ENCODE results near the gene TRAM2. TPM values are rescaled to one million over a fixed set of nuclear protein-coding genes. Genes with fewer than 3 reads are reported as not detected.

TRAM2 gene
- total and polyA plus RNA-seq, 2 of the 8 experiments (the other 6 are each of a cell fraction or from before 2014, with no cell fraction given) = 9.0 to 21.4 TPM

DNA sequence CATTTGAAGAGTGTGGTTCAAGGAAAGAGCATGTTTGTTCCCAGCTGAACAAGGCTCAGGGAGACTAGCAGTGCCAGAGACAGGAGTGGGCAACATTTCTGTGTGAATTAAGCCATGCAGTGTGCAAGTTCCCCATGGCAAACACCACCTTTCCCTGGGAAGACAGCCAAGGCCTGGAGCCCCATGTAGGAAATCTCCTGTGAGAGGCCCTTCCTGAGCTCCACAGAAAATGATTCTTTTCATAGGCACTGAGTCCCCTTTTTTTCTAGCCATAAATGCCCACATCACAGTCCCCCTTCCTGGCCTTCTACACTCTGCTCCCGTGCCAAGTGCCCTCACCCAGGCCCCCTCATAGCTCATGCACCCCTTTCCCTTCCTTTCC is 11.8 kb upstream of the TRAM2 start:
- H3K4ac ChIP-seq (replicated peaks; ENCODE audit: insufficient read length, low read depth, low read length) = no peak overlapping the region
- H3K4me2 ChIP-seq (ENCODE audit: insufficient read depth in 1 of 2, low read depth in 2 of 2, low read length in 2 of 2) = no peak overlapping the region
- H4K91ac ChIP-seq (replicated peaks; ENCODE audit: insufficient read length, low read length) = peak overlapping the region; percentile 34
- TF ChIP-seq HDAC6 (IDR thresholded peaks at IDR 0.05; ENCODE audit: low read depth, low read length) (no peak), MAX (IDR thresholded peaks at IDR 0.05) (no peak), CHD1 (IDR thresholded peaks at IDR 0.05; ENCODE audit: low read depth, low read length) (no peak)
- TF ChIP-seq, protein P1, sequence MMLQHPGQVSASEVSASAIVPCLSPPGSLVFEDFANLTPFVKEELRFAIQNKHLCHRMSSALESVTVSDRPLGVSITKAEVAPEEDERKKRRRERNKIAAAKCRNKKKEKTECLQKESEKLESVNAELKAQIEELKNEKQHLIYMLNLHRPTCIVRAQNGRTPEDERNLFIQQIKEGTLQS (IDR thresholded peaks at IDR 0.05; ENCODE audit: insufficient read depth, low read depth, low read length) = no peak
- H3K4me1 ChIP-seq (replicated peaks in 1 of 4; ENCODE audit: control insufficient read depth in 3 of 4, insufficient read depth in 4 of 4, low read length in 3 of 4) = peaks cover 0 to 5% (median 0%) of the 10 kb centered on the region in 4 experiments; a peak in 3 of 7 replicates
- WGBS, 2 experiments (ENCODE audit: extremely low coverage in 1 of 2, insufficient coverage in 1 of 2, insufficient read length in 1 of 2, insufficient replicate concordance in 2 of 2, low coverage in 1 of 2, low lambda C conversion rate in 2 of 2, missing lambda C conversion rate in 1 of 2) = 57% methylated on average over 1 of the region's 1 CpG; no CpG with 5 or more reads in 1 of the 2 experiments
- no peak overlapping the region; the same call in 1 of the 2 replicates for H2BK5ac ChIP-seq (ENCODE audit: low read depth, low read length)
- no peak overlapping the region for H3K14ac ChIP-seq (ENCODE audit: insufficient read length)
- H4K8ac ChIP-seq (ENCODE audit: extremely low read depth, insufficient read depth, low read length) = peak overlapping the region; percentile 2; the same call in 1 of the 2 replicates
- no peak overlapping the region for H2AFZ ChIP-seq (ENCODE audit: low read length)
- H2BK120ac ChIP-seq (replicated peaks; ENCODE audit: low read depth, low read length) = no peak overlapping the region
- H3K9me3 ChIP-seq (ENCODE audit: insufficient read depth in 2 of 2, low read depth in 1 of 2, low read length in 1 of 2) = no peaks in the 10 kb centered on the region
- H3K18ac ChIP-seq (ENCODE audit: extremely low read depth, low read length) = no peak overlapping the region
- H4K20me1 ChIP-seq (replicated peaks in 1 of 2; ENCODE audit: control insufficient read depth in 1 of 2, insufficient read depth in 2 of 2, low read length in 2 of 2) = no peaks in the 10 kb centered on the region
- DNase-seq (ENCODE audit: low read depth in 1 of 2, low spot score in 2 of 2) (no peak), FAIRE-seq (no peak)
- H2BK15ac ChIP-seq (ENCODE audit: low read length) = peak overlapping the region; percentile 20; the same call in 1 of the 2 replicates
- no peak overlapping the region for H2AK5ac ChIP-seq (ENCODE audit: low read depth, low read length)
- no peak overlapping the region for H3K4me3 ChIP-seq (ENCODE audit: extremely low read depth in 1 of 4, insufficient read depth in 2 of 4, low read depth in 3 of 4, low read length in 4 of 4)
- H3K27me3 ChIP-seq (replicated peaks in 1 of 4; ENCODE audit: control insufficient read depth in 3 of 4, extremely low read depth in 1 of 4, insufficient read depth in 3 of 4, low read length in 3 of 4) = no peaks in the 10 kb centered on the region
- POLR2A ChIA-PET (ENCODE audit: partially characterized antibody) = interaction anchor here (1.2 kb wide), 1 partner anchor 10 kb away, joined by 4 read pairs; no protein-coding TSS in a partner anchor
- H3K9ac ChIP-seq (replicated peaks in 1 of 4; ENCODE audit: extremely low read depth in 1 of 4, low read depth in 3 of 4, low read length in 3 of 4) = no peak overlapping the region
- H3K27ac ChIP-seq (ENCODE audit: low read depth, low read length) = no peak overlapping the region
- no peak overlapping the region for H4K5ac ChIP-seq (ENCODE audit: insufficient read length, low read depth, low read length)
- H3K23ac ChIP-seq (ENCODE audit: insufficient read length) = no peak overlapping the region
- H2BK12ac ChIP-seq (ENCODE audit: low read depth, low read length) = no peak overlapping the region
- no peak overlapping the region for H3K56ac ChIP-seq (replicated peaks; ENCODE audit: insufficient read length, low read depth, low read length)
- H3K79me1 ChIP-seq (ENCODE audit: low read depth, low read length) = no peaks in the 10 kb centered on the region
- CTCF ChIA-PET (ENCODE audit: partially characterized antibody) = interaction anchor here (0.7 to 4.2 kb wide), 6 partner anchors 10 to 171 kb away, joined by 3 to 24 read pairs (median 6); partner anchors contain the start of gene TRAM2
- no peaks in the 10 kb centered on the region for H3K79me2 ChIP-seq (ENCODE audit: control insufficient read depth in 1 of 2, insufficient read depth in 2 of 2, low read length in 2 of 2)
- no peak overlapping the region for H2BK20ac ChIP-seq (ENCODE audit: low read length)
- H3K23me2 ChIP-seq (ENCODE audit: low read depth, low read length) = no peaks in the 10 kb centered on the region
- H3K36me3 ChIP-seq (ENCODE audit: control insufficient read depth in 2 of 4, insufficient read depth in 4 of 4, low read length in 3 of 4) = no peaks in the 10 kb centered on the region
